Measurements from ENCODE around the gene SCAPER. TPM values are rescaled to one million over a fixed set of nuclear protein-coding genes. Genes with fewer than 3 reads are reported as not detected.

SCAPER gene
- total RNA-seq, 1 experiment from 2014 or later = 10.3 TPM

- POLR2A ChIA-PET = no interaction called here
- ATAC-seq = no peak
- peaks cover 16% of the 10 kb centered on the region for H3K36me3 Mint-ChIP-seq
- peaks cover 39% of the 10 kb centered on the region for H3K9me3 Mint-ChIP-seq
- H3K27me3 Mint-ChIP-seq (ENCODE audit: low read depth) = no peaks in the 10 kb centered on the region
- CTCF ChIA-PET = no interaction called here
- TF ChIP-seq ARID4B (CRISPR knock-in tag; IDR thresholded peaks at IDR 0.05; ENCODE audit: borderline replicate concordance) = no peak
- no peak for TF ChIP-seq NFE2L1 (CRISPR knock-in tag; IDR thresholded peaks at IDR 0.05)
- no peak for TF ChIP-seq ZNF232 (CRISPR knock-in tag; IDR thresholded peaks at IDR 0.05)
- no peak for TF ChIP-seq TP53 (CRISPR knock-in tag; IDR thresholded peaks at IDR 0.05)
- no peak for TF ChIP-seq NR2C2 (CRISPR knock-in tag; IDR thresholded peaks at IDR 0.05)
- no peak for TF ChIP-seq SP1 (CRISPR knock-in tag; conservative IDR thresholded peaks at IDR 0.05)
- TF ChIP-seq GTF2I (CRISPR knock-in tag; conservative IDR thresholded peaks at IDR 0.05) = no peak
- no peak for TF ChIP-seq MXD4 (CRISPR knock-in tag; IDR thresholded peaks at IDR 0.05; ENCODE audit: borderline replicate concordance)
- TF ChIP-seq, protein P1, sequence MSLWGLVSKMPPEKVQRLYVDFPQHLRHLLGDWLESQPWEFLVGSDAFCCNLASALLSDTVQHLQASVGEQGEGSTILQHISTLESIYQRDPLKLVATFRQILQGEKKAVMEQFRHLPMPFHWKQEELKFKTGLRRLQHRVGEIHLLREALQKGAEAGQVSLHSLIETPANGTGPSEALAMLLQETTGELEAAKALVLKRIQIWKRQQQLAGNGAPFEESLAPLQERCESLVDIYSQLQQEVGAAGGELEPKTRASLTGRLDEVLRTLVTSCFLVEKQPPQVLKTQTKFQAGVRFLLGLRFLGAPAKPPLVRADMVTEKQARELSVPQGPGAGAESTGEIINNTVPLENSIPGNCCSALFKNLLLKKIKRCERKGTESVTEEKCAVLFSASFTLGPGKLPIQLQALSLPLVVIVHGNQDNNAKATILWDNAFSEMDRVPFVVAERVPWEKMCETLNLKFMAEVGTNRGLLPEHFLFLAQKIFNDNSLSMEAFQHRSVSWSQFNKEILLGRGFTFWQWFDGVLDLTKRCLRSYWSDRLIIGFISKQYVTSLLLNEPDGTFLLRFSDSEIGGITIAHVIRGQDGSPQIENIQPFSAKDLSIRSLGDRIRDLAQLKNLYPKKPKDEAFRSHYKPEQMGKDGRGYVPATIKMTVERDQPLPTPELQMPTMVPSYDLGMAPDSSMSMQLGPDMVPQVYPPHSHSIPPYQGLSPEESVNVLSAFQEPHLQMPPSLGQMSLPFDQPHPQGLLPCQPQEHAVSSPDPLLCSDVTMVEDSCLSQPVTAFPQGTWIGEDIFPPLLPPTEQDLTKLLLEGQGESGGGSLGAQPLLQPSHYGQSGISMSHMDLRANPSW (CRISPR knock-in tag; conservative IDR thresholded peaks at IDR 0.05; ENCODE audit: low read depth) = no peak
- no peak for TF ChIP-seq FOXJ3 (CRISPR knock-in tag; IDR thresholded peaks at IDR 0.05; ENCODE audit: borderline replicate concordance)
- TF ChIP-seq ZNF121 (CRISPR knock-in tag; IDR thresholded peaks at IDR 0.05) = no peak
- TF ChIP-seq PRDM15 (CRISPR knock-in tag; IDR thresholded peaks at IDR 0.05) = no peak
- TF ChIP-seq EMX1 (CRISPR knock-in tag; IDR thresholded peaks at IDR 0.05) = no peak
- no peak for TF ChIP-seq ATF6 (CRISPR knock-in tag; IDR thresholded peaks at IDR 0.05)
- TF ChIP-seq FOXP4 (CRISPR knock-in tag; IDR thresholded peaks at IDR 0.05) = no peak
- no peak for TF ChIP-seq TEAD1 (CRISPR knock-in tag; IDR thresholded peaks at IDR 0.05)
- TF ChIP-seq, protein P2, sequence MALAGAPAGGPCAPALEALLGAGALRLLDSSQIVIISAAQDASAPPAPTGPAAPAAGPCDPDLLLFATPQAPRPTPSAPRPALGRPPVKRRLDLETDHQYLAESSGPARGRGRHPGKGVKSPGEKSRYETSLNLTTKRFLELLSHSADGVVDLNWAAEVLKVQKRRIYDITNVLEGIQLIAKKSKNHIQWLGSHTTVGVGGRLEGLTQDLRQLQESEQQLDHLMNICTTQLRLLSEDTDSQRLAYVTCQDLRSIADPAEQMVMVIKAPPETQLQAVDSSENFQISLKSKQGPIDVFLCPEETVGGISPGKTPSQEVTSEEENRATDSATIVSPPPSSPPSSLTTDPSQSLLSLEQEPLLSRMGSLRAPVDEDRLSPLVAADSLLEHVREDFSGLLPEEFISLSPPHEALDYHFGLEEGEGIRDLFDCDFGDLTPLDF (CRISPR knock-in tag; IDR thresholded peaks at IDR 0.05) = no peak
- TF ChIP-seq ESRRA (CRISPR knock-in tag; IDR thresholded peaks at IDR 0.05; ENCODE audit: borderline replicate concordance) = no peak
- H3K27ac Mint-ChIP-seq = no peak overlapping the region
- no peak overlapping the region for H3K4me3 Mint-ChIP-seq
- no peak for DNase-seq (ENCODE audit: low spot score)
- 0 out of 2 replicates have a peak, but pooled peaks cover 5% of the 10 kb centered on the region for H3K4me1 Mint-ChIP-seq
These were observed 327.1 kb downstream of the SCAPER start for GRCh38 chr15:76577879-76578512.

Data from WTC11 (cell line).